ENCODE data around the gene HPN. TPM values are rescaled to one million over a fixed set of nuclear protein-coding genes. Genes with fewer than 3 reads are reported as not detected.
A peak's percentile ranks its signal among the peaks of the same experiment; 100 is the strongest.

The HPN gene
- total and polyA plus RNA-seq, 2 of the 13 experiments (the other 11 are each of a cell fraction or from before 2014, with no cell fraction given) = 46.7 to 261 TPM

DNA sequence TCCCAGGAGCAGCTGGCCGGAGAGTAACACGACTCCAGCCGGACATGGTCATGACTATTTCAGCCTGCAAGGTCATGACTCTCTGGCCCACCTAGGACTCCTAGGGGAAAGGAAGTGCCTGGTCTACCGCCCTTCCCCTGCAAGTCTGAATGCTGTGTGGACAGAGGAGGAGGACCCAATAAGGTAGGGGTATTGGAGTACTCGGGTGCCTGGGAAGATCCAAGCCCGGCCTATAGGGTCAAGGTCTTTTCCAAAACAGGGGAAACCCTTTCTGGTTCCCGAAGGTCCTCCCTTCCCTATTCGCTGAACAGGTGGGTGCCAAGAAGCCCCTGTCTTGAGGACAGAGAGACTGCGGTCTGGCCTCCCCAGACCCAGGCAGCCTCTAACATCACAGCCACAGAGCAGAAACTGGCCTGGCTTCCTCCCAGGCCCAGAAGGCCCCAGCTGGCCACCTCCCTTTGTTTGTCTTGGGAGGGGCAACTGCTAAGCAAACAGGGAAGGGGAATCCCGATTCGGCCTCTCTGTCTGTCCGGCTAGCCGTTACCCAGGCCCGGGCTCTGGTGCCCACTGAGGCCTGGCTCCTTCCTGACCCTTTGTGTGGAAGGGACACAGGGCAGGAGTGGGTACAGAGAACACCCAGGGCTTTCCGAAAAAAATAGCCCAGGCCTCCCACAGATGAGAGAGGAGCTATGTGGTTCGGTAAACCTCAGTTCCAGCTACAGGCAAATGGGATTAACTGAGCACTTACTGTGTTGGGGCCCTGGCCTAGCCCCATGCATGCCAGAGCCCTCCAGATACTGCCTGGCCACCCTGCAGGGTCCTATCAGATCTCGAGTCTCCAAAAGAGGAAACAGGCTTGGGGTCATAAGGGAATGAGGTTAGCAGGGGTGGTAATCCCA, 46.6 kb upstream of the HPN start (continued):
- TF ChIP-seq, protein P1, sequence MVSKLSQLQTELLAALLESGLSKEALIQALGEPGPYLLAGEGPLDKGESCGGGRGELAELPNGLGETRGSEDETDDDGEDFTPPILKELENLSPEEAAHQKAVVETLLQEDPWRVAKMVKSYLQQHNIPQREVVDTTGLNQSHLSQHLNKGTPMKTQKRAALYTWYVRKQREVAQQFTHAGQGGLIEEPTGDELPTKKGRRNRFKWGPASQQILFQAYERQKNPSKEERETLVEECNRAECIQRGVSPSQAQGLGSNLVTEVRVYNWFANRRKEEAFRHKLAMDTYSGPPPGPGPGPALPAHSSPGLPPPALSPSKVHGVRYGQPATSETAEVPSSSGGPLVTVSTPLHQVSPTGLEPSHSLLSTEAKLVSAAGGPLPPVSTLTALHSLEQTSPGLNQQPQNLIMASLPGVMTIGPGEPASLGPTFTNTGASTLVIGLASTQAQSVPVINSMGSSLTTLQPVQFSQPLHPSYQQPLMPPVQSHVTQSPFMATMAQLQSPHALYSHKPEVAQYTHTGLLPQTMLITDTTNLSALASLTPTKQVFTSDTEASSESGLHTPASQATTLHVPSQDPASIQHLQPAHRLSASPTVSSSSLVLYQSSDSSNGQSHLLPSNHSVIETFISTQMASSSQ (IDR thresholded peaks at IDR 0.05; ENCODE audit: low read depth) = peak; percentile 76
- TF ChIP-seq, protein P1 (CRISPR knock-in tag; IDR thresholded peaks at IDR 0.05; ENCODE audit: borderline replicate concordance) = peak; percentile 83; the same call in 1 of the 2 replicates
- TF ChIP-seq ADNP (CRISPR knock-in tag; IDR thresholded peaks at IDR 0.05) (no peak; the same call in 1 of the 2 replicates), AHR (CRISPR knock-in tag; IDR thresholded peaks at IDR 0.05) (0 out of 2 replicates have a peak, but pooled peaks have one; percentile 45), ZNF33B (CRISPR knock-in tag; IDR thresholded peaks at IDR 0.05) (no peak), PPARG (CRISPR knock-in tag; conservative IDR thresholded peaks at IDR 0.05) (peak; percentile 77), RXRB (CRISPR knock-in tag; IDR thresholded peaks at IDR 0.05; ENCODE audit: borderline replicate concordance) (peak; percentile 90), ZNF766 (CRISPR knock-in tag; IDR thresholded peaks at IDR 0.05; ENCODE audit: borderline replicate concordance) (0 out of 2 replicates have a peak, but pooled peaks have one; percentile 25), HHEX (CRISPR knock-in tag; IDR thresholded peaks at IDR 0.05) (peak; percentile 68; the same call in 1 of the 2 replicates), SRF (IDR thresholded peaks at IDR 0.05; ENCODE audit: low read depth, low read length) (no peak), HDAC1 (CRISPR knock-in tag; IDR thresholded peaks at IDR 0.05) (peak; percentile 84), DBP (CRISPR knock-in tag; IDR thresholded peaks at IDR 0.05; ENCODE audit: not compliant biosample characterization) (no peak), NR2C2 (CRISPR knock-in tag; IDR thresholded peaks at IDR 0.05; ENCODE audit: borderline replicate concordance) (peak; percentile 46; the same call in 1 of the 2 replicates)
- TF ChIP-seq, protein P2, sequence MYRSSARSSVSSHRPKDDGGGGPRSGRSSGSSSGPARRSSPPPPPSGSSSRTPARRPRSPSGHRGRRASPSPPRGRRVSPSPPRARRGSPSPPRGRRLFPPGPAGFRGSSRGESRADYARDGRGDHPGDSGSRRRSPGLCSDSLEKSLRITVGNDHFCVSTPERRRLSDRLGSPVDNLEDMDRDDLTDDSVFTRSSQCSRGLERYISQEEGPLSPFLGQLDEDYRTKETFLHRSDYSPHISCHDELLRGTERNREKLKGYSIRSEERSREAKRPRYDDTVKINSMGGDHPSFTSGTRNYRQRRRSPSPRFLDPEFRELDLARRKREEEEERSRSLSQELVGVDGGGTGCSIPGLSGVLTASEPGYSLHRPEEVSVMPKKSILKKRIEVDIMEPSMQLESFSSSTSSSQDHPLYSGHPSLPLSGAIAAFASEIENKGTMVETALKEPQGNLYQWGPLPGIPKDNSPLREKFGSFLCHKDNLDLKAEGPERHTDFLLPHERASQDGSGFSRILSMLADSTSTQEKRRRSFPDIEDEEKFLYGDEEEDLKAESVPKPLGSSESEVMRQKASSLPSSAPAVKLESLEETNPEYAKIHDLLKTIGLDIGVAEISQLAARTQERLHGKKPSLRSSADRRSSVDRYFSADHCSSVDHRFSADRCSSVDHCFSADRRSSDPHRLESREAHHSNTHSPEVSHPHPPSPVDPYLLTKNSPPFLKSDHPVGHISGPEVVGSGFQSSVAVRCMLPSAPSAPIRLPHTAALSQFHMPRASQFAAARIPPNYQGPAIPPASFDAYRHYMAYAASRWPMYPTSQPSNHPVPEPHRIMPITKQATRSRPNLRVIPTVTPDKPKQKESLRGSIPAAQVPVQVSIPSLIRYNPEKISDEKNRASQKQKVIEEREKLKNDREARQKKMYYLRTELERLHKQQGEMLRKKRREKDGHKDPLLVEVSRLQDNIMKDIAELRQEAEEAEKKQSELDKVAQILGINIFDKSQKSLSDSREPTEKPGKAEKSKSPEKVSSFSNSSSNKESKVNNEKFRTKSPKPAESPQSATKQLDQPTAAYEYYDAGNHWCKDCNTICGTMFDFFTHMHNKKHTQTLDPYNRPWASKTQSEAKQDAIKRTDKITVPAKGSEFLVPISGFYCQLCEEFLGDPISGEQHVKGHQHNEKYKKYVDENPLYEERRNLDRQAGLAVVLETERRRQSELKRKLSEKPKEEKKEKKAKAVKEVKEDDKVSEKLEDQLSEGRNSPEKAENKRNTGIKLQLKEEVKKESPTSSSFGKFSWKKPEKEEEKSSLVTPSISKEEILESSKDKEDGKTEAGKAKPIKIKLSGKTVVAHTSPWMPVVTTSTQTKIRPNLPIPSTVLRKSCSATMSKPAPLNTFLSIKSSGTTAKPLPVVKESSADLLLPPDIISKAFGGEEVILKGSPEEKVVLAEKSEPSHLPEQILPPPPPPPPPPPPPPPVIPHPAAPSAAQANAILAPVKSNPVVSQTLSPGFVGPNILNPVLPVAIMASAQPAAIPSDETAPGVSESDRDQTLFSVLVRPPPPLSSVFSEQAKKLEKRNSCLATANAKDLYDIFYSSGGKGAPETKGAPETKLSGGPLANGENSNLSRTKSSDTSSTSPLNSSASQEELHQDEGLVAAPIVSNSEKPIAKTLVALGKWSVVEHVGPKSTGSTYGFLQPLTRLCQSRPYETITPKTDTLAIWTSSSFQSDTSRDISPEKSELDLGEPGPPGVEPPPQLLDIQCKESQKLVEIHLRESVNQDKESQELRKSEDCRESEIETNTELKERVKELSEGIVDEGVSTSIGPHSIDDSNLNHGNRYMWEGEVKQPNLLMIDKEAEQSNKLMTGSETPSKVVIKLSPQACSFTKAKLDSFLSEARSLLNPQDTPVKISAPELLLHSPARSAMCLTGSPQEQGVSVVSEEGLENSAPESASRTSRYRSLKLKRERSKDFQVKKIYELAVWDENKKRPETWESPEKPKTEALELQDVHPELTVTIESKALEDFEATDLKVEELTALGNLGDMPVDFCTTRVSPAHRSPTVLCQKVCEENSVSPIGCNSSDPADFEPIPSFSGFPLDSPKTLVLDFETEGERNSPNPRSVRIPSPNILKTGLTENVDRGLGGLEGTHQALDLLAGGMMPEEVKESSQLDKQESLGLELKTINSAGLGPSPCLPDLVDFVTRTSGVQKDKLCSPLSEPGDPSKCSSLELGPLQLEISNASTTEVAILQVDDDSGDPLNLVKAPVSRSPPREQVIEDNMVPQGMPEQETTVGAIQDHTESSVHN (CRISPR knock-in tag; IDR thresholded peaks at IDR 0.05) = 0 out of 2 replicates have a peak, but pooled peaks have one; percentile 64
- TF ChIP-seq, protein P3, sequence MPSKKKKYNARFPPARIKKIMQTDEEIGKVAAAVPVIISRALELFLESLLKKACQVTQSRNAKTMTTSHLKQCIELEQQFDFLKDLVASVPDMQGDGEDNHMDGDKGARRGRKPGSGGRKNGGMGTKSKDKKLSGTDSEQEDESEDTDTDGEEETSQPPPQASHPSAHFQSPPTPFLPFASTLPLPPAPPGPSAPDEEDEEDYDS (CRISPR knock-in tag; IDR thresholded peaks at IDR 0.05) = peak; percentile 84
